HepG2 (cell line): Measurements from ENCODE around the gene TSACC. TPM values are rescaled to one million over a fixed set of nuclear protein-coding genes. Genes with fewer than 3 reads are reported as not detected.

ENCODE experiments used
- CAMTA2 ChIP-seq: sonication (generic); formaldehyde crosslinking; IDR thresholded peaks from 2 replicates; pipeline ENCODE4 v1.4.0; 2020; ENCODE audit warnings: mild to moderate bottlenecking, missing genetic modification reagents, borderline replicate concordance
- CENPBD1 ChIP-seq: sonication (generic); formaldehyde crosslinking; IDR thresholded peaks from 2 replicates; pipeline ENCODE4 v1.8.0; 2022; ENCODE audit warnings: missing genetic modification reagents, low read depth, mild to moderate bottlenecking, borderline replicate concordance
- CSRNP2 ChIP-seq: sonication (generic); formaldehyde crosslinking; conservative IDR thresholded peaks from 2 replicates; pipeline ENCODE4 v1.8.0; 2022; ENCODE audit warnings: low read depth, missing genetic modification reagents
- HDAC1 ChIP-seq: sonication (generic); formaldehyde crosslinking; IDR thresholded peaks from 2 replicates; pipeline ENCODE4 v1.5.1; 2020; ENCODE audit warnings: mild to moderate bottlenecking, missing genetic modification reagents
- HMG20B ChIP-seq: conservative IDR thresholded peaks from 2 replicates; pipeline ENCODE4 v1.6.1; 2016; ENCODE audit warnings: missing genetic modification reagents, missing compliant biosample characterization
- HOXA7 ChIP-seq: sonication (generic); formaldehyde crosslinking; IDR thresholded peaks from 2 replicates; pipeline ENCODE4 v1.8.1; 2022; ENCODE audit warnings: mild to moderate bottlenecking, missing genetic modification reagents, moderate library complexity
- KDM5B ChIP-seq: sonication (generic); formaldehyde crosslinking; IDR thresholded peaks from 2 replicates; pipeline ENCODE4 v1.4.0; 2020; ENCODE audit warnings: missing genetic modification reagents, mild to moderate bottlenecking, borderline replicate concordance
- KLF9 ChIP-seq: IDR thresholded peaks from 2 replicates; pipeline ENCODE4 v1.6.1; 2016; ENCODE audit warnings: low read depth
- MYC ChIP-seq: sonication (generic); formaldehyde crosslinking; IDR thresholded peaks from 2 replicates; pipeline ENCODE4 v1.9.0; 2021; ENCODE audit warnings: missing genetic modification reagents, borderline replicate concordance
- NFE2 ChIP-seq: sonication (generic); formaldehyde crosslinking; IDR thresholded peaks from 2 replicates; pipeline ENCODE4 v1.4.0; 2020; ENCODE audit warnings: missing genetic modification reagents
- NPAS2 ChIP-seq: sonication (generic); formaldehyde crosslinking; IDR thresholded peaks from 2 replicates; pipeline ENCODE4 v1.8.0; 2022; ENCODE audit warnings: mild to moderate bottlenecking, missing genetic modification reagents, borderline replicate concordance
- PCBP2 ChIP-seq: fragments of 200-400 bp; formaldehyde crosslinking; optimal IDR thresholded peaks from 2 replicates; pipeline ENCODE3; 2018; ENCODE audit warnings: low read length, low read depth; ENCODE audit not compliant: poor library complexity, severe bottlenecking
- RBFOX2 ChIP-seq: fragments of 200-400 bp; formaldehyde crosslinking; IDR thresholded peaks from 2 replicates; pipeline ENCODE4 v1.6.1; 2017; ENCODE audit warnings: low read depth, mild to moderate bottlenecking, low read length
- SMAD1 ChIP-seq: sonication (generic); formaldehyde crosslinking; IDR thresholded peaks from 2 replicates; pipeline ENCODE4 v1.4.0; 2020; ENCODE audit warnings: missing genetic modification reagents, low read depth, mild to moderate bottlenecking, borderline replicate concordance
- ZBTB38 ChIP-seq: sonication (generic); formaldehyde crosslinking; IDR thresholded peaks from 2 replicates; pipeline ENCODE4 v1.5.1; 2020; ENCODE audit warnings: mild to moderate bottlenecking, missing genetic modification reagents
- ZBTB8A ChIP-seq: sonication (generic); formaldehyde crosslinking; IDR thresholded peaks from 2 replicates; pipeline ENCODE4 v1.4.0; 2020; ENCODE audit warnings: mild to moderate bottlenecking, low read depth, missing genetic modification reagents, borderline replicate concordance
- ZFP62 ChIP-seq: sonication (generic); formaldehyde crosslinking; IDR thresholded peaks from 2 replicates; pipeline ENCODE4 v1.4.0; 2020; ENCODE audit warnings: missing genetic modification reagents
- ZNF180 ChIP-seq: sonication (generic); formaldehyde crosslinking; IDR thresholded peaks from 2 replicates; pipeline ENCODE4 v1.4.0; 2020; ENCODE audit warnings: low read depth, missing genetic modification reagents, borderline replicate concordance
- ZNF230 ChIP-seq: sonication (generic); formaldehyde crosslinking; IDR thresholded peaks from 2 replicates; pipeline ENCODE4 v1.4.0; 2020; ENCODE audit warnings: mild to moderate bottlenecking, missing genetic modification reagents
- ZNF710 ChIP-seq: sonication (generic); formaldehyde crosslinking; IDR thresholded peaks from 2 replicates; pipeline ENCODE4 v1.5.0; 2020; ENCODE audit warnings: mild to moderate bottlenecking, missing genetic modification reagents, borderline replicate concordance
- ZNF724P ChIP-seq: sonication (generic); formaldehyde crosslinking; IDR thresholded peaks from 2 replicates; pipeline ENCODE4 v1.8.0; 2022; ENCODE audit warnings: missing genetic modification reagents, borderline replicate concordance
- ZNF737 ChIP-seq: sonication (generic); formaldehyde crosslinking; IDR thresholded peaks from 2 replicates; pipeline ENCODE4 v1.5.0; 2020; ENCODE audit warnings: missing genetic modification reagents, mild to moderate bottlenecking, borderline replicate concordance
- ZSCAN5A ChIP-seq: sonication (generic); formaldehyde crosslinking; IDR thresholded peaks from 2 replicates; pipeline ENCODE4 v1.8.0; 2022; ENCODE audit warnings: mild to moderate bottlenecking, missing genetic modification reagents, borderline replicate concordance
- polyA plus RNA-seq, 8 experiments: library from polyadenylated mRNA; depleted of rRNA in 3 of 8; stranded (reverse) in 7 of 8; unstranded in 1 of 8; fragments of >200 nt; fragmentation: Illumina TruSeq in 4 of 8; extraction: Trizol in 4 of 8; gene quantifications; 2 replicates each; pipeline versions ENCODE4 v1.2.1 to v1.2.3, GENCODE V29; 2011 to 2016; ENCODE audit warnings: low read depth in 4 of 8, missing spikeins in 1 of 8, mixed read lengths in 1 of 8; ENCODE audit not compliant: insufficient read depth in 1 of 8
- total RNA-seq, 5 experiments: library from RNA; depleted of rRNA; stranded (reverse); fragments of >200 nt; fragmentation: Illumina TruSeq; extraction: Trizol; gene quantifications; 2 replicates each; pipeline ENCODE4 v1.2.3, GENCODE V29; 2016; ENCODE audit warnings: low read depth in 1 of 5

The TSACC gene
- total and polyA plus RNA-seq, 2 of the 13 experiments (the other 11 are each of a cell fraction or from before 2014, with no cell fraction given): 1.5 to 2.6 TPM

- TF ChIP-seq CSRNP2 (CRISPR knock-in tag): no peak
- TF ChIP-seq KLF9: peak; percentile 41; the same call in 1 of the 2 replicates
- TF ChIP-seq CAMTA2: 0 out of 2 replicates have a peak, but pooled peaks have one; percentile 79
- no peak for TF ChIP-seq ZNF724P (CRISPR knock-in tag)
- no peak for TF ChIP-seq PCBP2
- TF ChIP-seq RBFOX2: peak; percentile 98
- peak; percentile 58; the same call in 1 of the 2 replicates for TF ChIP-seq MYC (CRISPR knock-in tag)
- TF ChIP-seq ZBTB8A (CRISPR knock-in tag): no peak
- no peak; the same call in 1 of the 2 replicates for TF ChIP-seq CENPBD1 (CRISPR knock-in tag)
- TF ChIP-seq ZBTB38: no peak
- TF ChIP-seq NPAS2 (CRISPR knock-in tag): 0 out of 2 replicates have a peak, but pooled peaks have one; percentile 58
- 0 out of 2 replicates have a peak, but pooled peaks have one; percentile 10 for TF ChIP-seq HMG20B (CRISPR knock-in tag)
- TF ChIP-seq ZNF710 (CRISPR knock-in tag): no peak
- peak; percentile 89 for TF ChIP-seq HDAC1 (CRISPR knock-in tag)
- no peak for TF ChIP-seq ZNF180
- peak; percentile 86 for TF ChIP-seq KDM5B (CRISPR knock-in tag)
- no peak for TF ChIP-seq NFE2 (CRISPR knock-in tag)
- 0 out of 2 replicates have a peak, but pooled peaks have one; percentile 54 for TF ChIP-seq SMAD1
- TF ChIP-seq ZNF737 (CRISPR knock-in tag): peak; percentile 50; the same call in 1 of the 2 replicates
- no peak for TF ChIP-seq HOXA7 (CRISPR knock-in tag)
- no peak for TF ChIP-seq ZFP62
- TF ChIP-seq ZSCAN5A (CRISPR knock-in tag): no peak
- TF ChIP-seq ZNF230 (CRISPR knock-in tag): 0 out of 2 replicates have a peak, but pooled peaks have one; percentile 16
Measured at GRCh38 chr1:156368889-156369684, 30.8 kb downstream of the TSACC start, which contains the start of gene RHBG (continued).
